Kidney epithelial cell (primary cell): ENCODE data around the gene PNMT. TPM values are rescaled to one million over a fixed set of nuclear protein-coding genes. Genes with fewer than 3 reads are reported as not detected.

Experiments used
- DNase-seq: peaks from one replicate; pipeline ENCODE4 v3.0.0-alpha.2; 2010; ENCODE audit warnings: low read depth
- H3K27me3 ChIP-seq: 2 replicates; pipeline ENCODE4 v1.6.0; 2011; ENCODE audit warnings: low read length; ENCODE audit not compliant: control insufficient read depth, insufficient read depth
- H3K36me3 ChIP-seq: 2 replicates; pipeline ENCODE4 v1.5.1; 2011; ENCODE audit warnings: low read length; ENCODE audit not compliant: control insufficient read depth, insufficient read depth
- H3K4me3 ChIP-seq: 2 replicates; pipeline ENCODE4 v1.5.1; 2011; ENCODE audit warnings: low read depth, mild to moderate bottlenecking, control low read depth, low read length
- CTCF ChIP-seq: IDR thresholded peaks from 2 replicates; pipeline ENCODE4 v1.5.1; 2011; ENCODE audit warnings: mild to moderate bottlenecking, moderate library complexity, low read length, control low read depth, inconsistent platforms; ENCODE audit not compliant: insufficient read depth, poor library complexity, severe bottlenecking
- total RNA-seq: library from RNA; depleted of rRNA; stranded (reverse); fragments of >200 nt; gene quantifications from 2 replicates; pipeline ENCODE4 v1.2.3, GENCODE V29; 2015

Gene PNMT
- total RNA-seq, 1 donor from 2014 or later = not detected

DNA sequence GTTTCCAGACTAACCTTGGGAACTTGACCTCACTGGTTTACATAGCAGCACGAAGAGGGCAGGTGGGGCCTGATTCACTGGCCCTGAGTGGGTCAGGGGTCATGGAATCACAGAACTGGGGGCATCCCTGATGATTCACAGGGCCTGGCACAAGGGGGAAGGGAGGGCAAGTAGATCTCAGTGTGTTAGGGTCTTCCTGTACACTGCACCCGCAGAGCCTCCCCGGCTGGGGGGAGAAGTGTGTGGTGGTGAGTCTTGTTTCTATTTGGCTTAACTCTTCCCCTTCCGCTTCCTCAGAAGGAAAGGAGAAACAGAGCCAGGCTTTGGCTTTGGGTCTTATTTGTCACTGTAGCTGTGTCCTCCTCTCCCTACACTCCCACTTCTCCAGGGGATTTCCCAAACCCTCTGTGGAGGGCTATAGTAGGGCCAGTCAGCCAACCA is 27.6 kb upstream of the PNMT start:
- Histone ChIP-seq H3K27me3 (no peaks in the 10 kb centered on the region), H3K4me3 (no peak overlapping the region), H3K36me3 (no peaks in the 10 kb centered on the region)
- DNase-seq = no peak
- TF ChIP-seq CTCF = no peak

- no peak for TF ChIP-seq CTCF
- Histone ChIP-seq H3K27me3 (no peaks in the 10 kb centered on the region), H3K4me3 (no peak overlapping the region), H3K36me3 (no peaks in the 10 kb centered on the region)
- no peak for DNase-seq
Observed at GRCh38 chr17:39641097-39641496, 27.2 kb upstream of the PNMT start.

- DNase-seq = no peak
- no peak for TF ChIP-seq CTCF
- H3K4me3 ChIP-seq = no peak overlapping the region
- no peaks in the 10 kb centered on the region for H3K36me3 ChIP-seq
- no peaks in the 10 kb centered on the region for H3K27me3 ChIP-seq
Observed at GRCh38 chr17:39641883-39642282, 26.4 kb upstream of the PNMT start.

DNA sequence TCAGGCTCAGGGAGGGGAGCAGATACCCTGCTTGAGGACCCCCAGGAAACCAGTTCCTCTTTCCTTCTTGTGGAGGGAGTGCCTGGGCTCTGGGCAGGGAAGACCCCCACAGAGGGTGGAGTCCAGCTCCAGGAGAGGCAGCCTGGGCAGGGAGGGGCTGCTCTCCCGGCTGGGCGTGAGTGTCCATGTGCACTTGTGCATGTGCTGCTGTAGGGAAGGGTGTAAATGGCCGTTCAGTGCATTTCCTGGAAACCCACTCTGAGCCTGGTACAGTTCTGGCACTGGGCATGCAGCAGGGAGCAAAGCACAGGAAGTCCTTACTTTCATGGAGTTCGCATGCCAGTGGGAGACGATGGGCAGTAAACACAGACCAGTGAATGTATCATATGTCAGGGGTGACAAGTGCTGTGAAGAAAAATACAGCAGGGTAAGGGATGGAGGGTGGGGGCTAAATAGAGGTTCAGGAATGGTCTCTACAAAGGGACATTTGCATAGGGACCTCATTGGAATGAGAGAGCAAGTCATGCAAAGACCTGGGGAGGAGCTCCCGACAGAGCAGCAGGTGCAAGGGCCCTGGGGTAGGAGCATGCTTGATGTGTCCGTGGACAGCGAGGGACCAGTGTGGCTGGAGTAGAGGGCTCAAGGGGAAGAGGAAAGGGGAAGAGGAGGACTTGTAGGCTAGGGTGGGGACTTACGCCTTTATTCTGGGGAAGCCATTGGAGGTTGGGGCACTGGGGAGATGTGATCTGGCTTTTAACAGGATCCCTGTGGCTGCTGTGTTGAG is 25.8 kb upstream of the PNMT start:
- TF ChIP-seq CTCF = no peak
- DNase-seq = no peak
- no peaks in the 10 kb centered on the region for H3K36me3 ChIP-seq

GRCh38 chr17:39643271-39643670 is 25.0 kb upstream of the PNMT start:
- H3K36me3 ChIP-seq = no peaks in the 10 kb centered on the region
- no peak for DNase-seq
- TF ChIP-seq CTCF = no peak

More for the DNA sequence above, 25.8 kb upstream of the PNMT start:
- no peaks in the 10 kb centered on the region for H3K27me3 ChIP-seq
- no peak overlapping the region for H3K4me3 ChIP-seq

DNA sequence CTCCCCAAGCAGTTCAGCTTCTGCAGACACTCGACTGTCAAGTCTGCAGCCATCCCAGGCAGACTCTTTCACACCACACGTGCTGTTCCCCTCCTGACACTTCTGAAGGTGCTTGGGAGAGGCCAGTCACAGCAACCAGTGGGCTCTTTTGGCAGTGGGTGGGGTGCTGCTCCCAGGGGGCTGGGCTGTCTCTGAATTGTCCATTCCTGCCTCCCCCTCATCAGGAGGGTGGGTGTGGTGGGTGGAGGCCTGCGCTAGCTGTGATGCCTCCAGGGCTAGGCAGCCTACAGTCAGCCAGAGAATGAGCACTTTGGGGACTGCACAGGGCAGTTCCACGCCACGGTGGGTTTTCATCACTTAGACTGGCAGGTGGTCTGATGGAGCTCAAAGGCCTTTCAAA is 21.0 kb upstream of the PNMT start:
- DNase-seq = no peak
- TF ChIP-seq CTCF = no peak
- H3K4me3 ChIP-seq = no peak overlapping the region

More at GRCh38 chr17:39643271-39643670, 25.0 kb upstream of the PNMT start:
- no peak overlapping the region for H3K4me3 ChIP-seq
- H3K27me3 ChIP-seq = no peaks in the 10 kb centered on the region

More for the DNA sequence above, 21.0 kb upstream of the PNMT start:
- Histone ChIP-seq H3K36me3 (no peaks in the 10 kb centered on the region), H3K27me3 (no peaks in the 10 kb centered on the region)
